DMS53 treated with DMSO at 0.1 percent for 48 hours (cell line): ENCODE data around the gene SCAP.
"Not testable (repeated sequence)": the region's sequence is repeated elsewhere in the genome, so short reads cannot be mapped to it uniquely, and the experiment has no call there.

Experiments used
- DNase-seq: peaks from one replicate; lab custom pipeline; 2025; ENCODE audit not compliant: unreplicated experiment; lab: John Stamatoyannopoulos, UW

SCAP gene

DNA sequence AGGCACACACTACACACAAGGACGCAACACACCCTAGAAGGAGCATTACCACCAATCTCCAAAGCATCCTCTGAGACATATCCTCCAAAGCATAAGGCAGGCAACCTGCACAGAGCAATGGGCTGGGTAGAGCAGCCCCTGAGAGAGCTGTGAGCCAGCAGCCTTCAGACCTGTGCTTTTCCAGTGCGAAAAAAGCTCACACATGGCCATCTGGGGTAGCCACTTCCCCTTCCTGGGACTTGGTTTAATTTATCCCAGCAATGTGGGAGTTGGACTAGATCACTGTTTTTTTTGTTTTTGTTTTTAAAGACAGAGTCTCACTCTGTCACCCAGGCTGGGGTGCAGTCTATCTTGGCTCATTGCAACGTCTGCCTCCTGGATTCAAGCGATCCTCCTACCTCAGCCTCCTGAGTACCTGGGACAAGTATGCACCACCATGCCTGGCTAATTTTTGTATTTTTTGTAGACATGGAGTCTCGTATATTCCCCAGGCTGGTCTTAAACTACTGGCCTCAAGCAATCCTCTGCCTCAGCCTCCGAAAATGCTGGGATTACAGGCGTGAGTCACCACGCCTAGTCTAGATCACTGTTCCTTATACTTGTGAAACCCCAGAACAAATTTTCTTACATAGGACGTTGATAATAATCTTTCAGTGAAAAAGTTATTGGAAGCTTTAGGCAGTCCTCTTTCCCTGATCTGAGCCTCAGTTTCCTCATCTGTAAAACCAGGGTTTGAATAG, 76.0 kb downstream of the SCAP start:
- DNase-seq, result no peak

DNA sequence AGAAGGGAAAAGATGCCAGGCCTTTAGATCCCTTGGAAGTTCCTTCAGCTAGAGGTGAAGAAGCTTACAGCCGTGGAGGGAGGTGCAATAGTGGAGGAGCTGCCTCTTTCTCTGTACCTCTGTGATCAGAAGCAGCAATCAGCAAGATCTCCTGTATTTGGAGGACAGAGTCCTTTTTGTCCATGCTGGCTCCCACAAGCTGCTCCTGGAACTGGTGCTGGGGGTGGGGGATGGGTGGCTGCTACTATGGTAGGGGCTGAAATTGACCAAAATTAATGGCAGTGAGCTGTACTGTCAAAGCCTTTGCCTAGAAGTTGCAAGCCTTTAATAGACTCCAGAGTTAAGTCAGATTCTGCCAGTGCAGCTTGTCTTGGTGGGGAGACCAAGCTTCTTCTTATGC, 76.7 kb downstream of the SCAP start:
- no peak for DNase-seq

DNA sequence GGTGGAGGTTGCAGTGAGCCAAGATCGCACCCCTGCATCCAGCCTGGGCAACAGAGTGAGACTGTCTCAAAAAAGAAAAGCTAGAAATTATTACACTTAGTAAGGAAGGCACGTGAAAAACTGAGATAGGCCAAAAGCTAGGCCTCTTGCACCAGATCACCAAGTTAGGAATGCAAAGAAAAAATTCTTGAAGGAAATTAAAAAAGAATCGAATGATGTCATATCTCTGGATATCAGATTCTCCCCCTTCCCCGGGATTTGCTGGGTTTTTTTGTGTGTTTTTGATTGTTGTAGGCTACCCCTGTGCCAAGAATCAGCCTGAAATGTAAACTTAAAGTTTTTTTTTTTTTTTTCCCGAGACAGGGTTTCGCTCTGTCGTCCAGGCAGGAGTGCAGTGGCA, 77.5 kb downstream of the SCAP start:
- DNase-seq, result no peak

DNA sequence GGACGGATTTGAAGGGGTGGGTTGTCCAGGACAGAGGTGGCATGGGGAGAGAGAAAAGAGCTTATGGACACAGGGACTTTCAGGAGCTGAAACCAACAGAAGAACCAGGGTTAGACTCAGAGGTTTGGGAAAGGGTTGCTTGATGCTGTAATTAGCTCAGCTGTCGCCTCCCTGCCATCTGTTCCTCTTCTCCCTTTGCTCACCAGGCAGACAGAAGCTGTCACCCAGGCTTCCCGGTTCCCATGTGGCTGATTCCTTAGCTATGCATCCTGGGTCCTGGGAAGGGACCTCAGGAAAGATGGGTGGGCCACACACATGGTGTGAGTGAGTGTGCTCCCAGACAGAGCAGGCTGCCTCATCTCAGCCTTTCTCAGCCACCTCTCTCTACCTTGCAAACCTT, 80.9 kb downstream of the SCAP start:
- DNase-seq, result no peak

DNA sequence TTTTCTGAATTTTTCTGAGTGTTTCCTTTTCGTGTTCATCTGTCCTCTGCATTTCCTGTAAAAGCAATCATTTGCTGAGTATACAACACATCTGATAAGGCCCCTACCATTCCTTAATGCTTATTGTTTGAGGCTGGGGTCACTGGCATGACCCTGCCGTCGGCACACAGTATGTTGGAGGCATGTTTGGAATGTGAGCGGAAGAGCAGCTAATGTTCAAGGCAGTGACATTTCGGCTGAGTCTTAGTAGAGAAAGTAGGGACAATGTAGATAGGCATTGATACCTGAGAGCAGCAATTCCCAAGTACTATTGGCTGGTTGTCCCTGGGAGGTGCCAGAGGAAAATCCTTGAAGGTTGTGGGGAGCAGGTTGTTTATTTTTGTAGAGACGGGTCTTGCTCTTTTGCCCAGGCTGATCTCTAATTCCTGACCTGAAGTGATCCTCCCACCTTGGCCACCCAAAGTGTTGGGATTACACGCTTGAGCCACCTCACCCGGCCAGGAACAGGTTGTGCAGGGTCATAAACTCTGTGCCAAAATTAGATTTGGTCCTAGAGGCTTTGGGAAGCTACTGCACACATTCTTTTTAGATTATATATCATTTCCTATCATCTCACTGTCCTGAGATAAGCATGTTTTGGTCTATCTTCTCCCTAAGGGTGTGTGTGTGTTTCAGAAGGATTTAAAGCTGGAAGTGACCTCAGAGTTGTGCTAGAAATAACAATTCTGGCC, 81.4 kb downstream of the SCAP start:
- DNase-seq, result no peak

DNA sequence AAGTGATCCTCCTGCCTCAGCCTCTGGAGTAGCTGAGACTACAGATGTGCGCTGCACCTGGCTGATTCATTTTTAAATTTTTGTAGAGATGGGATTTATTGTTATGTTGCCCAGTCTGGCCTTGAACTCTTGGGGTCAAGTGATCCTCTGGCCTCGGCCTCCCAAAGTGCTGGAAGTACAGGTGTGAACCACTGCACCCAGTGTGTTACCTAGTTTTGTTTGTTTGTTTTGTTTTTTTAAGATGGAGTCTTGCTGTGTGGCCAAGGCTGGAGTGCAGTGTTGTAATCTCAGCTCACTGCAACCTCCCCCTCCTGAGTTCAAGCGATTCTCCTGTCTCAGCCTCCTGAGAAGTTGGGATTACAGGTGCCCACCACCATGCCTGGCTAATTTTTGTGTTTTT, 82.8 kb downstream of the SCAP start:
- no peak for DNase-seq

DNA sequence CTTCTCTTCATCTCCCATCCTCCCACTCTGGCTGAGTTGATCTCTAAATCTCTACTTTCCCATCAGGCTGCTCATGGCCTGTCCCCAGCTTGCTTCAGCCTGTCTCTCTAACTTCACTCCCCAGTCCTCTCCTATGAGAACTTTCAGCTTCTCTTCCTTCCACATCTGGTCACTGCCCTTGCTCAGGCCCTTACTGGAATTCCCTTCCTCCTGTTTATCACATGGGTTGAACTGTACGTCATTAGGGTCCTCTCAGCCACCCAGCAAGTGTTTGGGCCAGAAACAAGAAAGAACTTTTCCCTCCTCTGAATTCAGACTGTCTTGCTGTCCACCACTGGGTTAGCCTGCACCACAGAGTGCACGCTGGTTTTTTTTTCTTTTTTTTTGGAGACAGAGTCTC, 89.9 kb downstream of the SCAP start:
- DNase-seq, result no peak

DNA sequence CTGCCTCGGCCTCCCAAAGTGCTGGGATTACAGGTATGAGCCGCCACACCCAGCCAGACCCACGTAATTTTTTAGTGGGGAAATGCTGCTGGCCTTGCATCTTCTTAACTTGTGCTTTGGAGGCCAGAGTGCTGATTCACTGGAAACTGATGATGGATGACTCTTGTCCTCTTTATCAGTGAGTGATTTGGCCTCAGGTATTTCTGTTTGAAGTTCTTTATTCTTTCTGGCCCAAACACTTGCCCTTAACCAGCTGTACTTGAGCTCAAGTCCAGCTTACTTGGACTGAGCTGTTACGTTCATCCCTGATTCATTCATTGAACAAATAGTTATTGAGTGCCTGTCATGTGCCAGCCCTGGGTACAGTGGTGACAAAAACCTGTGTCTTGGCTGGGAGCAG, 90.7 kb downstream of the SCAP start:
- DNase-seq, result no peak

DNA sequence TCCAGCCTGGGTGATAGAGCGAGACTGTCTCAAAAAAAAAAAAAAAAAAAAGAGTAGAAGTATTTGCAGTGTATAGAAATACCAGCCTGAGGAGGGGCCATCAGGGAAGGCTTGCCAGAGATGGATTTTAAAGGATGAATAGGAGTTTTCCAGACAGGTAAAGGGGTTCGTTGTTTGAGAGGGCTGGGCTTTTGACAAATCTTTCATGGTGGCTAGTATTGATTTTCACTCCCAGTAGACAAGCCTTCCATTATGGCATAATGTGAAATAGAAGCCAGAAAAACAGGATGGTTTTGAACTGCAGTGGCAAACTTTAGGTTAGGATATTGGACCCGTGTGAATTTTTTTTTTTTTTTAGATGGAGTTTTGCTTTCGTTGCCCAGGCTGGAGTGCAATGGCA, 91.3 kb downstream of the SCAP start:
- no peak for DNase-seq

DNA sequence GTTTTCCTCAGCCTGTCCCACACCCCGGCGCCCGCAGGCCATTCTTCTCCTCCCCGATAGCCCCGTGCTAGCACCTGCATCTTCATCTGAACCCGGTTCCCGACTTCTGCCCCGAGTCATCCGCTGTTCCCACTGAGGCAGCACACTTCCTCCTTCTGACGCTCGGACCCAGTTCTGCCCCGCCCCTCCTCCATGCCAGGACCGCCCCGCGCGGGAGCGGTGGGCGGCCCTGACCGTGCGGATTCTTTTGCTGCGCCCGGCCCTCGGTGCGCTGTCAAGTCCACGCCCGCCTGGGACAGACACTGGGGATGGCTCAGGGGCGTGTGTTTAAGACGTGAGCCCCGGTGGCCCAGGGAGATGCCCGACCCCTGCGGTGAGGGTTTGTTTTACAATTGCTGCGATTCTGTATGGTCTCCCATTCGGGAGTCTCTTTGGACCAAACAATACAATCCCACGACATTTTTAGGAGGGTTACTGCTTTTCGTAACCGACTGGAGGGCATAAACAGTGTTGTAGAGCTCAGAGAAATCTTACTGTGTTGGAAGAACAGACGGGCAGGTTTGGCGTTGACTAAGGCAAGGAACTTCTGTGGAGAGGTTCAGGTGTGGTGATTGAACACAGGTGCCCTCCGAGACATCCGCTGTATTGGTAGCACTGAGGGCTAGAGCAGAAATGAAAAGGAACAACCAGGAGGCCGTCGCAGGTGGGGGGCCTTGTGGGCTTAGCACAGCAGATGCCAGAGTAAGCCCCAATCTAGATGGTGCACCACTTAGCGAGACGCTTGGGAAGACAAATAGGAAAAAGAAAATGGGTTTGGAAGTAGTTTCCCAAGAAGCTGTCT, 94.2 kb downstream of the SCAP start:
- DNase-seq, result peak; percentile 18

DNA sequence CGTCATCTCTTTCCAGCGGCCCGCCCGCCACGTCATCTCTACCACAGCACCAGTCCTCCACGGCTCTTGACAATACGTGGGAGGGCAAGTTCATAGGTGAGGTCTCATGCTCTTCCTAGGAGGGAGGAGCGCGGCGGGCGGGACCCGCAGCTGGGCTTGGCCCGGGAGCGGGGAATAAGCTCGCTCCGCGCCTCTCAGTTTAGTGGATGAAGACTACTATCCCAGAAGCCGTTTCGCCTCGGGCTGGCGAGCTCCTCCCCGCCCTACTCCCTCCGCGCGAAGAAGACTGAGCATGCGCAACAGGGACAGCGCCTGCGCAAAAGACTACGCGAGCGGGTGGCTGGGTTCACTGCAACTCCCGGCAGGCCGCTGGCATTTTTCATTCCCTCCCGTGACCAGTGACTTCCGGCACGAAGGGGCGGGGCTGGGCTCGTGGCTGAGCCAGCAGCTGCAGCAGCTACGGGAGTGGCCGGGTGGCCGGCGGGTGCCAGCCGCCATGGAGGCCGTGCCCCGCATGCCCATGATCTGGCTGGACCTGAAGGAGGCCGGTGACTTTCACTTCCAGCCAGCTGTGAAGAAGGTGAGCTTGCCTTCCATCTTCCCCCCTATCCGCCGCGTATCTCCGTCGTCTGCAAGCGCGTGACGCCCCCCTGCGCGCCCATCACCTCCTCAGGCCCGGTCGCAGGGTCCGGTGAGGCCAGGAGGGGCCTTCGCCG, 95.0 kb downstream of the SCAP start, which contains the start of gene PTPN23:
Gene PTPN23, plus strand, starts transcription at position 421 of the 716 bp plus-strand sequence. Its CDS starts 76 bp downstream, at position 497.
- peak; percentile 66 for DNase-seq

DNA sequence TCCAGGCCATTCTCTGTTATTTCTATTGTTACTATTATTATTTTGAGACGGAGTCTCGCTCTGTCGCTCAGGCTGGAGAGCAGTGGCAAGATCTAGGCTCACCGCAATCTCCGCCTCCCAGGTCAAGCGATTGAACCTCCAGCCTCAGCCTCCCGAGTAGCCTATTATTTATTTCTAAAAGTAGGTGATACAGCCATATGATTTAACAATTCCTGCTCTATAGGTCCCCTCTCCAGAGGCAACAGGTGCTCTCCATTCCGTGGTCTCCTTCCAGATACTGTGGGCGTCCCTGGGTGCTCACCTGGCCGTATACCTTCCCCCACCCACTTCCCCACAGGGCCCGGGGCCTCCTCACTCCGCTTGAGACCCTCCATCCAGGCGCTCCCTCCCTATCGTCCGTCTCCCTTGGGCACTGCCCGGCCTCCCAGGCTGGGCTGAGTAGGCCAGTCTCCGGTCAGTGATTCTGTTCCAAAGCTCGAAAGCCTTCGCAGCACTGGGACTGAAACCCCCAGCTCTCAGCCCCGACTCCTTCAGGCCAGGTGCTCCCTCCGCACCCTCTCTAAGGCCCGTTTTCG, 95.6 kb downstream of the SCAP start:
- no peak for DNase-seq

DNA sequence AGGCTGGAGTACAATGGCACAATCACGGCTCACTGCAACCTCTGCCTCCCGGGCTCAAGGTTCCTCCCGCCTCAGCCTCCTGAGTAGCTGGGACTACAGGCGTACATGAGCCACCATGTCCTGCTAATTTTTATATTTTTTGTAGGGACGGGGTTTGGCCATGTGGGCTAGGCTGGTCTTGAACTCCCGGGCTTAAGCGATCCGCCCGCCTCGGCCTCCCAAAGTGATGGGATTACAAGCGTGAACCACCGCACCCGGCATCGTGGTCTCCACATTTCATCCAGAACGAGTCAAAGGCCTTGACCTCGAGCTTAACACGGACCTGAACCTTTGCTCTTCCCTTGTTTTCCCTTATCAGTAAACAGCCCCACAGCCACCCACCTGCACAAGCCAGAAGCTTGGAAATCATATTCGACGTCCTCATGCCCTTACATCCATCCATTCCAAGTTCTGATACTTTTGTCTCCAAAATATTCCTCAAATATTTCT, 96.3 kb downstream of the SCAP start:
- no peak for DNase-seq

DNA sequence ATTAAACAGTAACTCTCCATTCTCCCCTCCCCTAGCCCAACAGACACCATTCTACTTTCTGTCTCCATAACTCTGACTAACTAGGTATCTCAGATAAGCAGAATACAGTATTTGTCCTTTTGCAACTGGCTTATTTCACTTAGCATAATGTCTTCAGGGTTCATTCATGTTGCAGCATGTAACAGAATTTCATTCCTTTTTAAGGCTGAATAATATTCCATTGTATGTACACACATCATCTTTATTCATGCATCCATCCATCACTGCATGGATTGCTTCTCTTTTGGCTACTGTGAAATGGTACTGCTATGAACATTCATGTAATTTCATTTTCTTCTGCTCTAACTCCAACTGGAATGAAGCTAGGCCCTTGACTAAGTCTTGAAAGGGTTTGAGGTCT, 96.9 kb downstream of the SCAP start:
- DNase-seq, result no peak

DNA sequence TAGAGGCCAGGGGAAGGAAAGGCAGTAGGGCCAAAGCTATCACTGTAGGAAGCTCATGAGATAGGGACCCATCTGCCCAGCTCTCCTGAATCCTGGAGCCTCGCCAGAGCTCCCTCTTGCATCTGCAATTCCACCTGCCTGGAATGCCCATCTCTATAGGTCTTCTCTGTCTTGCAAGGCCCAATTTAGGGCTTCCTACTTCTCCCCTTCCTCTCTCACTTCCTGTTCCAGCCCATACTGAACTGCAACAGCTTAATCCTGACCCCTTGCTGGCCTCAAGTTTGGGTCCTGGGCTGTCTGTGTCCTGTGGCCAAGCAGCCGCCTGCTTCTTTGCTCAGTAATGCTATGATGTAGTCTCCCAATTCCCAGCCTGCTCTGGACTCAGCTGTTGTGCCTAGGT, 98.6 kb downstream of the SCAP start:
- DNase-seq, result no peak

DNA sequence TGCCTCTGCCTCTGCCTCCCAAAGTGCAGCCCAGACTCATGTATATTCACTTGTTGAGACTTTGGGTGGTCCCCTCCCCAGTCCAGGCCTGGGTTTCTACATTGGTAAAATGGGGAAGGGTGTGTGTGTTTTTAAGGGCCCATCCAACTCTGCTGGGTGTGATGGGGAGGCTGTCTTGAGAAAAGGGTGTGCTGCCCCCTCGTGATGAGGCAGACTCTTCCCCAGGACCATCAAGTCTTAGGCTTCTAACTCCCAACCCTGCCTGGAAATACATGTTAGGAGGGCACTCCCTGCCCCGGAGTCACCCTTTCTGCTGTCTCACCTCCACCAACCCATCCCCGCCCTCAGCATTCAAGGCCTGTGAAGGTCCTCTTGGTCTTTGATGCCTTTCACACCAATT, 99.3 kb downstream of the SCAP start:
- DNase-seq, result no peak

DNA sequence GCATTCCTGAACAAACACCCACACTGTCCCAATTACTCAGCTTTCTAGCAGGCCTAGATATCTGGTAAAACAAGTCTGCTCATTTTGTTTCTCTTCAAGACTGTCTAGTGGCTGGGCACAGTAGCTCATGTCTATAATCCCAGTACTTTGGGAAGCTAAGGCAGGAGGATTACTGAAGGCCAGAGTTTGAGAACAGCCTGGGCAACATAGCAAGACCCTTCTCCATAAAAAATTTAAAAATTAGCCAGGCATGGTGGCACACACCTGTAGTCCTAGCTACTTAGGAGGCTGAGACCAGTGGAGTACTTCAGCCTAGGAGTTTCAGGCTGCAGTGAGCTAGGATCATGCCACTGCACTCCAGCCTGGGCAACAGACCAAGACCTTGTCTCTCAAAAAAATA, 101.2 kb downstream of the SCAP start:
- DNase-seq, result no peak

DNA sequence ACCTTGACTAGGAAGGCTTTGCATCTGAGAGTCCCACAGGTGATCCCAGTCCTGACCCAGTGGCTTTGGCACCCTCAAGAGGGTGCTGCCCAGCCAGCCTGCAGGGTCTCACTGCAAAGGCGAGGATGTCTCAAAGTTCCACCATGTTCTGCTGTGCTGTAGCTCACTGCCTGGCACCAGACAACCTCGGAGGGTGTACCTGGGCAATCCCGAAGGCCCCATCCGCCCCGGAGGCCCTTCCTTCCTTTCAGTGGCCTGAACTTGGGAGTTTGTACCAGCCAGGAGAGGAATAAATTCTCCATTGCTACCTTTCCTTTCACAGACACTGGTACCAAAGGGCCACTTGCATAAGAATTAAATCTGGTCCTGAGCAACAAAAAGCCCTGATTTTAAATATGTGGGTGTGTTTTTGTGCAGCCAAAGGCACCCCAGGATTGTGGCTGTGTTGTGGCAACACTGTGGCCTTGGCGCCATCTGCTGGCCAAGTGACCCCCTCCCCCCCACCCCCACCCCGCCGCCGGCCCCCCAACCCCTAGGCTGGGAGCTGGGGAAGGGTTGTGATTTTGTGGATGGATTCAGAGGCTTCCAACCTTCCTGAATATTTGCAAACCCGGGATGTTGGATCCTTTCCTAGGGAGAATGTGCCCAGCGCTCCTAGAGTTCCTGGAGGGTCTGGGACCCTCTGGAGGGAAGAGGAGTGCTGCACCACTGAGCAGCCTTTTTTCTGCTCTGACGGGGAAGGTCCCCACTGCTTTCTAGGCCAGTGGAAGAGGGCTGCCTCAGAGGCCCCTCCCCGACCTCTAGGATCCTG, 104.6 kb downstream of the SCAP start:
- no peak for DNase-seq

DNA sequence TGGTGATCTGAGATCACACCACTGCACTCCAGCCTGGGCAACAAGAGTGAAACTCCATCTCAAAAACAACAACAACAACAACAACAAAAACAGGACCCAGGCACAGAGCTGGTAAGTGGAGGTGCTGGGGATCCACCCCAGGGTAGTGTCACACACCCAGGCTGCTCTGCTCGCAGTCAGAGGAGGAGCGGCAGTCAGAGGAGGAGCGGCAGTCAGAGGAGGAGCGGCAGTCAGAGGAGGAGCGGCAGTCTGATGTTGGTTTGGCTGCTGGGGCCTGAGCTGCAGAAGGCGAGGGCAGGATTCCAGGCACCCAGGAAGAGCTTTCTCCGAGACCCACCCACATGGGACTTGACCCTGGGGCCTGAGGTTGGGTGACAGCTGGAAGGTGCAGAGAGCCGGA, 105.7 kb downstream of the SCAP start:
- DNase-seq, result not testable (repeated sequence)

DNA sequence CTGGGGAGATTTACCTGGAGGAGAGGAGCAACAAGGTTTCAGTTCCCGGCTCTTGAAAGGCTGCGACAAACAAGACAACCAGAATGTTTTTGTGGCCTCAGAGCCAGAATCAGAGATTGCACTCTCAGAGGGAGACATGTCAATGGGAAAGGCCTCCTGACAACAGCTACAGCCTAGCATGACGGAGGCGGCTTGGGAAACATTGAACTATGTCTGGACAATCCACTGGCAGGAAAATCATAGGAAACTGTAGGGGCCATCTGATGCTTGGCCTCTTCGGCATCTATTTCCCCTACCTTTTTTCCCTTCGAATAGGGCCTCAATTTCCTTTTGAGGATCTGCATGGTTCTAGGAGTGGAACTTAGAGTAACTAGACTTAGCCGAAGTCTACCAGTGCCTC, 108.1 kb downstream of the SCAP start:
- DNase-seq, result no peak
